HepG2 (cell line): ENCODE measurements around the gene CCDC148. TPM values are rescaled to one million over a fixed set of nuclear protein-coding genes. Genes with fewer than 3 reads are reported as not detected.

ENCODE experiments used
- ATAC-seq: fragments of 200-7000 bp; cut with Tn5 transposase; 3 replicates; pipeline ENCODE4 v1.9.1; 2020; ENCODE audit warnings: mild to moderate bottlenecking, moderate library complexity
- BruUV-seq: library from RNA; stranded (reverse); fragments of 400-500 nt; replicated peaks from 2 replicates; lab custom pipeline; 2021; lab: Mats Ljungman, UMichigan
- CTCF ChIA-PET: fragments of 300-600 bp; formaldehyde crosslinking; extraction: SDS; loops from one replicate; lab custom pipeline; 2021; ENCODE audit warnings: low total read pairs, inconsistent platforms, low intra/inter-chr PET ratio; lab: Yijun Ruan, JAX
- POLR2A ChIA-PET: fragments of 350-600 bp; sonication (Branson Sonifier 250); formaldehyde crosslinking; loops from one replicate; lab custom pipeline; 2020; ENCODE audit warnings: antibody characterized with exemption, inconsistent platforms; lab: Yijun Ruan, JAX
- DNase-seq: peaks from one replicate; pipeline ENCODE4 v3.0.0-alpha.2; 2015; ENCODE audit warnings: low spot score
- FAIRE-seq: peaks from 3 replicates; lab custom pipeline; 2011; peaks lifted over from hg19 to GRCh38; lab: Jason Lieb, UNC
- H2AFZ ChIP-seq: one replicate; pipeline ENCODE4 v1.6.1; 2011; ENCODE audit warnings: low read length, inconsistent platforms
- H3K27ac ChIP-seq: fragments of 300-600 bp; 3 replicates; pipeline ENCODE4 v1.8.0; 2011; ENCODE audit warnings: mixed run types, mild to moderate bottlenecking, mixed read lengths, low read length, inconsistent platforms; ENCODE audit not compliant: insufficient read depth; ENCODE audit errors: extremely low read length
- H3K27me3 ChIP-seq, 2 experiments: fragments of 200-600 bp in 1 of 2; 2 replicates in 1 of 2; 3 replicates in 1 of 2; pipeline versions ENCODE4 v1.6.0 to v1.8.0; 2011; ENCODE audit warnings: low read length in 2 of 2, mild to moderate bottlenecking in 2 of 2, moderate library complexity in 2 of 2, inconsistent platforms in 1 of 2; ENCODE audit not compliant: insufficient read depth in 2 of 2, control insufficient read depth in 1 of 2
- H3K36me3 ChIP-seq, 2 experiments: fragments of 200-600 bp in 1 of 2; replicated peaks in 1 of 2; 2 replicates in 1 of 2; 3 replicates in 1 of 2; pipeline versions ENCODE4 v1.5.1 to v1.8.0; 2011; ENCODE audit warnings: low read length in 2 of 2, inconsistent platforms in 1 of 2; ENCODE audit not compliant: insufficient read depth in 2 of 2, control insufficient read depth in 1 of 2
- H3K4me1 ChIP-seq: 2 replicates; pipeline ENCODE4 v1.5.1; 2012; ENCODE audit warnings: low read length, inconsistent platforms; ENCODE audit not compliant: insufficient read depth
- H3K4me2 ChIP-seq: 2 replicates; pipeline ENCODE4 v1.6.0; 2011; ENCODE audit warnings: low read depth, low read length, inconsistent platforms
- H3K4me3 ChIP-seq, 3 experiments: fragments of 200-600 bp in 1 of 3; sonication (generic), shearing (Covaris generic) in 1 of 3; replicated peaks in 1 of 3; 2 replicates each; pipeline ENCODE4 v1.5.1; 2011 to 2016; ENCODE audit warnings: low read length in 3 of 3, inconsistent platforms in 2 of 3, low read depth in 2 of 3, mild to moderate bottlenecking in 2 of 3, control low read depth in 1 of 3, mixed read lengths in 1 of 3; ENCODE audit not compliant: insufficient read depth in 1 of 3
- H3K79me2 ChIP-seq: one replicate; pipeline ENCODE4 v1.6.1; 2011; ENCODE audit warnings: low read length, inconsistent platforms; ENCODE audit not compliant: insufficient read depth
- H3K9ac ChIP-seq: 2 replicates; pipeline ENCODE4 v1.6.0; 2011; ENCODE audit warnings: mild to moderate bottlenecking, low read depth, low read length, inconsistent platforms; ENCODE audit not compliant: insufficient read depth
- H3K9me3 ChIP-seq: 2 replicates; pipeline ENCODE4 v1.5.1; 2012; ENCODE audit warnings: mild to moderate bottlenecking, low read length
- H4K20me1 ChIP-seq: 2 replicates; pipeline ENCODE4 v1.6.0; 2011; ENCODE audit warnings: inconsistent platforms, mild to moderate bottlenecking, low read length, moderate library complexity; ENCODE audit not compliant: insufficient read depth
- PPARG ChIP-seq: conservative IDR thresholded peaks from 2 replicates; pipeline ENCODE4 v1.6.1; 2016; ENCODE audit warnings: missing biosample characterization, missing genetic modification reagents
- ZNF232 ChIP-seq: sonication (generic); formaldehyde crosslinking; IDR thresholded peaks from 2 replicates; pipeline ENCODE4 v1.4.0; 2020; ENCODE audit warnings: missing genetic modification reagents, borderline replicate concordance
- ZNF510 ChIP-seq: sonication (generic); formaldehyde crosslinking; IDR thresholded peaks from 2 replicates; pipeline ENCODE4 v1.4.0; 2020; ENCODE audit warnings: low read depth, mild to moderate bottlenecking, missing genetic modification reagents
- ZNF644 ChIP-seq: IDR thresholded peaks from 2 replicates; pipeline ENCODE4 v1.6.1; 2016; ENCODE audit warnings: low read depth
- ZNF709 ChIP-seq: sonication (generic); formaldehyde crosslinking; IDR thresholded peaks from 2 replicates; pipeline ENCODE4 v1.5.0; 2020; ENCODE audit warnings: mild to moderate bottlenecking, missing genetic modification reagents
- ZNF775 ChIP-seq: sonication (generic); formaldehyde crosslinking; IDR thresholded peaks from 2 replicates; pipeline ENCODE4 v1.4.0; 2020; ENCODE audit warnings: missing genetic modification reagents, mild to moderate bottlenecking, moderate library complexity, borderline replicate concordance
- WGBS: methylation state at CpG from one replicate; pipeline ENCODE4 v1.1.6; 2017; ENCODE audit warnings: low lambda C conversion rate; 5-methylcytosine and 5-hydroxymethylcytosine counted together
- in situ Hi-C: cut with HindIII; loops from 2 replicates; pipeline ENCODE4 v1.10.0; 2017; ENCODE audit warnings: low pct_unique_long_range_greater_than_20kb; ENCODE audit not compliant: extremely low pct_ligation_motif_present
- intact Hi-C: fragments of 100-400 bp; cut with micrococcal nuclease; formaldehyde crosslinking; loops from one replicate; pipeline ENCODE4 v1.10.0; 2022; ENCODE audit not compliant: unreplicated experiment
- polyA plus RNA-seq, 8 experiments: library from polyadenylated mRNA; depleted of rRNA in 3 of 8; stranded (reverse) in 7 of 8; unstranded in 1 of 8; fragments of >200 nt; fragmentation: Illumina TruSeq in 4 of 8; extraction: Trizol in 4 of 8; gene quantifications; 2 replicates each; pipeline versions ENCODE4 v1.2.1 to v1.2.3, GENCODE V29; 2011 to 2016; ENCODE audit warnings: low read depth in 4 of 8, missing spikeins in 1 of 8, mixed read lengths in 1 of 8; ENCODE audit not compliant: insufficient read depth in 1 of 8
- total RNA-seq, 5 experiments: library from RNA; depleted of rRNA; stranded (reverse); fragments of >200 nt; fragmentation: Illumina TruSeq; extraction: Trizol; gene quantifications; 2 replicates each; pipeline ENCODE4 v1.2.3, GENCODE V29; 2016; ENCODE audit warnings: low read depth in 1 of 5
- TF ChIP-seq, protein P1 (sequence below): sonication (generic); formaldehyde crosslinking; conservative IDR thresholded peaks from 2 replicates; pipeline ENCODE4 v1.4.0; 2020; ENCODE audit warnings: missing genetic modification reagents
- TF ChIP-seq, protein P2 (sequence below): sonication (generic); formaldehyde crosslinking; IDR thresholded peaks from 2 replicates; pipeline ENCODE4 v1.5.0; 2020; ENCODE audit warnings: mild to moderate bottlenecking, missing genetic modification reagents, borderline replicate concordance

Gene CCDC148
- total and polyA plus RNA-seq, 2 of the 13 experiments (the other 11 are each of a cell fraction or from before 2014, with no cell fraction given) = 0.30 to 0.49 TPM

DNA sequence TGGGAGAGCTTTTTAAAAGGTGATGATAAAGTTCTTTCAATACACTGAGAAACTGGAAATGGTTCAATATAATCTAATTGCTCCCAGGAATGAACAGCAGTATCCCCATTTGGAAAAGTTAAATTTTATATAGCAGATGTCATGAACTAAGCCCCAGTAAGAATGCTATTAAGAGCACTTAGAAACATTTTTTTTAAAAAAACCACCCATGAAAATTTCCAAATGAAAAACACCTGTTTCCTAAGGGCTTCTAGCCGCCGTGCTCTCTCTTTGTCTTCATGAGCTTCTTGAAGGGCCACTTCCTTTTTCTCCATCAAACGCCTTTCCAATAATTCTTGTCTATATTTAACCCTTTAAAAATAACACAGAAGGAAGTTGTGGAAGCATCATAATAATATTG is 277.9 kb downstream of the CCDC148 start (continued):
- TF ChIP-seq, protein P1, sequence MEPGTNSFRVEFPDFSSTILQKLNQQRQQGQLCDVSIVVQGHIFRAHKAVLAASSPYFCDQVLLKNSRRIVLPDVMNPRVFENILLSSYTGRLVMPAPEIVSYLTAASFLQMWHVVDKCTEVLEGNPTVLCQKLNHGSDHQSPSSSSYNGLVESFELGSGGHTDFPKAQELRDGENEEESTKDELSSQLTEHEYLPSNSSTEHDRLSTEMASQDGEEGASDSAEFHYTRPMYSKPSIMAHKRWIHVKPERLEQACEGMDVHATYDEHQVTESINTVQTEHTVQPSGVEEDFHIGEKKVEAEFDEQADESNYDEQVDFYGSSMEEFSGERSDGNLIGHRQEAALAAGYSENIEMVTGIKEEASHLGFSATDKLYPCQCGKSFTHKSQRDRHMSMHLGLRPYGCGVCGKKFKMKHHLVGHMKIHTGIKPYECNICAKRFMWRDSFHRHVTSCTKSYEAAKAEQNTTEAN (CRISPR knock-in tag) = no peak
- TF ChIP-seq ZNF775 (CRISPR knock-in tag) (no peak), ZNF644 (no peak), PPARG (no peak), ZNF510 (CRISPR knock-in tag) (no peak)
- TF ChIP-seq, protein P2, sequence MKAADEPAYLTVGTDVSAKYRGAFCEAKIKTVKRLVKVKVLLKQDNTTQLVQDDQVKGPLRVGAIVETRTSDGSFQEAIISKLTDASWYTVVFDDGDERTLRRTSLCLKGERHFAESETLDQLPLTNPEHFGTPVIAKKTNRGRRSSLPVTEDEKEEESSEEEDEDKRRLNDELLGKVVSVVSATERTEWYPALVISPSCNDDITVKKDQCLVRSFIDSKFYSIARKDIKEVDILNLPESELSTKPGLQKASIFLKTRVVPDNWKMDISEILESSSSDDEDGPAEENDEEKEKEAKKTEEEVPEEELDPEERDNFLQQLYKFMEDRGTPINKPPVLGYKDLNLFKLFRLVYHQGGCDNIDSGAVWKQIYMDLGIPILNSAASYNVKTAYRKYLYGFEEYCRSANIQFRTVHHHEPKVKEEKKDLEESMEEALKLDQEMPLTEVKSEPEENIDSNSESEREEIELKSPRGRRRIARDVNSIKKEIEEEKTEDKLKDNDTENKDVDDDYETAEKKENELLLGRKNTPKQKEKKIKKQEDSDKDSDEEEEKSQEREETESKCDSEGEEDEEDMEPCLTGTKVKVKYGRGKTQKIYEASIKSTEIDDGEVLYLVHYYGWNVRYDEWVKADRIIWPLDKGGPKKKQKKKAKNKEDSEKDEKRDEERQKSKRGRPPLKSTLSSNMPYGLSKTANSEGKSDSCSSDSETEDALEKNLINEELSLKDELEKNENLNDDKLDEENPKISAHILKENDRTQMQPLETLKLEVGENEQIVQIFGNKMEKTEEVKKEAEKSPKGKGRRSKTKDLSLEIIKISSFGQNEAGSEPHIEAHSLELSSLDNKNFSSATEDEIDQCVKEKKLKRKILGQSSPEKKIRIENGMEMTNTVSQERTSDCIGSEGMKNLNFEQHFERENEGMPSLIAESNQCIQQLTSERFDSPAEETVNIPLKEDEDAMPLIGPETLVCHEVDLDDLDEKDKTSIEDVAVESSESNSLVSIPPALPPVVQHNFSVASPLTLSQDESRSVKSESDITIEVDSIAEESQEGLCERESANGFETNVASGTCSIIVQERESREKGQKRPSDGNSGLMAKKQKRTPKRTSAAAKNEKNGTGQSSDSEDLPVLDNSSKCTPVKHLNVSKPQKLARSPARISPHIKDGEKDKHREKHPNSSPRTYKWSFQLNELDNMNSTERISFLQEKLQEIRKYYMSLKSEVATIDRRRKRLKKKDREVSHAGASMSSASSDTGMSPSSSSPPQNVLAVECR (CRISPR knock-in tag) = no peak

DNA sequence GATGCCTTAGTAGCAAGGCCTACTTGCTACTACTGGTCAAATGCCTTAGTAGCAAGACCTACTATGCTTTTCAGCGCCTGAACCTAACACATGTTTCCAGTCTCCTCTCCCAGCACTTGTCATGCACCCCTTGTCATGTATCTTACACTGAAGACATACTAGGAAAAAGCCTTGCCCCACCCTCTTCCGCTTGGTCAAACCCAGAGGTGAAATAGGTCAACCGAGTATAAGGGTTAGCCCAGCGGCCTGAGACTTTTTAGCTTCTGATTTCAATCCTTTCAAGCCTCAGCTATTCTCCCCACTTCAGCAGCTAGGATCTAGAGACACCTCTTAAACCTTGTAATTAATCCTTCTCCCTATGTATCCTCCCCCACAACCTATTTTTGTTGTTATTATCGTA is 281.6 kb downstream of the CCDC148 start:
- 76% methylated on average over 5 of the region's 5 CpGs for WGBS
- BruUV-seq = no TSS peak
- intact Hi-C loops (loop anchor here (5.0 kb wide), 3 partner anchors 78 to 442 kb away; no protein-coding TSS in a partner anchor), in situ Hi-C loops (loop anchor here (10.0 kb wide), 1 partner anchor 130 kb away; no protein-coding TSS in a partner anchor)
- Histone ChIP-seq H3K27ac (no peak overlapping the region), H3K4me2 (no peak overlapping the region), H3K9ac (no peak overlapping the region), H4K20me1 (no peaks in the 10 kb centered on the region), H3K79me2 (no peaks in the 10 kb centered on the region), H2AFZ (no peak overlapping the region), H3K36me3 (no peaks in the 10 kb centered on the region), H3K4me3 (no peak overlapping the region), H3K4me1 (peaks cover 4% of the 10 kb centered on the region), H3K27me3 (no peaks in the 10 kb centered on the region), H3K9me3 (no peaks in the 10 kb centered on the region)
- ATAC-seq = no peak
- CTCF ChIA-PET = no interaction called here
- TF ChIP-seq ZNF709 (no peak), ZNF232 (no peak)
- no peak for DNase-seq
- POLR2A ChIA-PET = no interaction called here
- FAIRE-seq = no peak
